ENCODE results near the gene ACADS.

ACADS gene

DNA sequence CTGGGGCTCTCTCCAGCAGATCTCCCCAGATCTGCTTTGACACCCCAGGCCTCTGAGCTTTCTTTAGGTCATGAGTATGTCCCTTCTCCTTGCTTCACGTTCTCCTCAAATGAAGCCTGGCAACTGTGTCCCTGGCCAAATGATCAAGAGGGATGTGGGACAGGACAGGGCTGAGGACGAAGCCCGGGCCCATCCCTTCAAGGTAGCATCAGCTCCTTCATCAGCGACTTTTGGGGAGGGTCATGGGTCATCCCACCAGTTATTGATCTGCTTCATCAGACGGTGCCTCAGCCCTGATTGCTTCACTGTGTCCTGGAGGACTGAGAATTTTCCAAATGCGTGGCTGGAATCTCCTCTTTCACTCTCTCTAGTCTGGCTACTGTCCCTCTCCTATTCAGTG is 32.3 kb downstream of the ACADS start:
- no peak for DNase-seq (ENCODE audit: low read depth)

DNA sequence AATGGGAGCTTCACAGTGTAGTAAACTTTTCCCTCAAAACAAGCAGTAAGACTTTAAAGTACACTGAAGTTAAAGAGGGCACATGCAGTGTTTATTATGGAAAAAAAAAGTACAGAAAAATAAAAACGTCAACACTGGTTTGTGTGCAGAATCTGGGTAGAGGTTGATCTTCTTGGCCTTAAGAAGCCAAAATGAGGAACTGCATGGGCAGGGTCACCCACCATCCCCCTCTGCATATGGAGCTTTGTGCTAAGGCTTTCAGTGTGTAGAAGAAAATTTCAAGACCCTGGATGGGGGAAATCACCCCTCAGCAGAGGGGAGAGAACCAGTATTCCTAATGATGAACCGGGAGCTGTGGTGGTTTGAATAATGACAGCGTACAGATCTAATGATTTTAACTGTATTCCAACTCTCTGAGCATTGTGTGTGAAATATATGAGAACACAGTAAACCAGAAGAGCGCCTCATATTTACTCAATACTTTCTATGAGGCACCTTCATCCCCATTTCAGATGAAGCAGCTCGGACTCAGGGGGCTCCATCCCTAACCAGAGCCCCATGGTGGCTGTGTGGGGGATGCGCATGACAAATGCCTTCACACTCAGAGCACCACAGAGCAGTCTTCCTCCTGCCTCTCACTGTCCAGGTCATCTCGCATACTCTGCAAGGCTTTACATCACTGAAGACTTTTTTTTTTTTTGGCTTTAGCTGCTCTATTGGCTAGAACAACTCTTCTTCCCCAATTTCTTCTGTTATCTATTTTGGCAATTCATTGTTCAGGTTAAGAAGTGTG is 33.4 kb downstream of the ACADS start:
- no peak for DNase-seq (ENCODE audit: low read depth)

DNA sequence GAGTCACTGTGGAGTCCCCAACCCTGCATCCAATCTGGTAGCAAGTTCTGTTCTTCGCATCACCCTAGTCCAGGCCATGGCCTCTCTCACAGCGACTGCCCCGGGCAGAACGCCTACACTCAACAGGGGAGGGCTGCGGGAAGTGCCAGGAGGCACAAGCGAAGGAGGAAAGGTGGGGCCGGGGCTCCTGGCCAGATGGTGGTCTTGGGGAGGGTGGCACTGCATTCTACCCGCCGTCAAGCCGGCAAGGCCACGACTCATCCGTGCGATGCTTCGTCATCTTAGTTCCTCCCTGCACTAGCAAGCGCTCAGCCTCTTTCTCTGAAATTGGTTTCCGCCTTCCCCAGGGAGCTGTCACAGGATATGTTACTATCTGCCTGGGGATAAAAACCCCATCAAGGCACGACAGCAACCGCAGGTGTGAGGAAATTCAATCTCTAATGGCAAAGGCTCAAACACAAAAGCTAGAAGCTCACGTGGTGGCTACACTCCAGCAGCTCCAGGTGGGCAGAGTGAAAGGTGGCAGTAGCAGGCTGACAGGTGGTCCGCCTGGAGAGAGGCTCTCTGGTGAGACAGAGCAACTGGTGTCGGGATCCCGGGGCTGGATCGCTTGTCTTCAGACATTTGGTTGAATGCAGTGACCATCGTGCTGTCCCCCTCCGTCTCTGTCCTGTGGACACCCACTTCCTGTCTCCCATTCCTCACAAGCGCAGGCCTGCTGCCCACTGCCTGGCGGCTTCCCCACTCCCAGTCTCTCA is 34.1 kb downstream of the ACADS start:
- DNase-seq (ENCODE audit: low read depth), result no peak

DNA sequence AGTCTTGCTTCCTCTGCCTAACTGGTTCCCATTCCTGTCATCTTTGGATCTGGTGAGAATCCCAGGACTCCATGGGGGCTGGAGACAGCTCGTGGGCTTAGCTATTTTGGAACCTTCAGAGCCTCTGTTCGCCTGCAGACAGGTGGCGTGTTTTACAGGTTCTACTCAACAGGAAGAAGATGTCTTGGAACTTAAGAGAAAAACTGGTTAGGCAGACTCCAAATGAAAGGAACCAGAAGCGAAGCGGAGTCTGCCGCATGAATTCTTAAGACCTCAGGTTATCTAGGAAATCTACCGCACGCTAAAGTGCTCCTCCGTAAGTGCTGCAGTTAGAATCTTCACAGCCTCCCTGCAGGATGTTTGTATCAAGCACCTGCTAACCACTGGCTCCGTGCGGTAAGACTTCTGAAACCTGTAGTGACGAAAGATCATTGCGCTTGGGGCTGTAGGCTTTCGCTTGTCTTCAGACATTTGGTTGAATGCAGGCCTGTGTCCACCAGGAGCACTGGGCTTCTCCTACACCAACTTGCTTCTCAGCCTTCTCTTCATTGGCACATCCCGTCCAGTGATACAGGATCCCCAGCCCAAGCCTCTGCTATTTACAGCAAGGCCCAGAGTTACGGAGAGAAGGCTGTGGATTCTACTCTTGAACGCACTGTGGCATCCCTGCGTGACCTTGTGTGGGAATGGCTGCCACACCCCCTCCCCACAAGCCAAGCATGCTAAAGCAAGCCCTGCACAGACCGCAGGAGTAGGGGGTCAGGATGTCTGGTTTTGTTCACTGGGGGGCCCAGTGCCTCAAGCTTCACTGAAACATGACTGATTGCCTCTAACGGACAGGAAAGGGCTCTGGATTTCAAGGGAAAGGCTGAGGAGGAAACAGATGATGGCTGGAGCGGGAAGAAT is 35.0 kb downstream of the ACADS start:
- no peak for DNase-seq (ENCODE audit: low read depth)

DNA sequence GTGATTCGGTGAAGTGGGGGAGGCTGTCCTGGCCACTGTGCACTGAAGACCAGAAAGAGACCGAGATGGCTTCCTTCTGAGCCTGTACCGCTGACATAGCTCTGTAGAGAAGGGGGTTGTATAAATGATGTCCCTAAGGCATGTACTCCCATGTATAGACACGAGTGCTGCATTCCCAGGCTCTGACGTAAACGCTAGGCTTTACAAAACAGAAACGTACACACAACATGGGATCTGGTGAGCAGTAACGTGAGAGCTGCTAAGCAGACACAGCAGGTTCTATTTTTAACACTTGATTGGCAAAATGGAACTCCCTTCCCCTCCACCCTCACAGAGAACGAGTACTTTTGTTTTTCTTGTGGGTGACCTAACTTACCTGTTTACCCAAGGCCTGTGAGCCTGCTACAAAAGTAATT is 35.9 kb downstream of the ACADS start:
- no peak for DNase-seq (ENCODE audit: low read depth)

DNA sequence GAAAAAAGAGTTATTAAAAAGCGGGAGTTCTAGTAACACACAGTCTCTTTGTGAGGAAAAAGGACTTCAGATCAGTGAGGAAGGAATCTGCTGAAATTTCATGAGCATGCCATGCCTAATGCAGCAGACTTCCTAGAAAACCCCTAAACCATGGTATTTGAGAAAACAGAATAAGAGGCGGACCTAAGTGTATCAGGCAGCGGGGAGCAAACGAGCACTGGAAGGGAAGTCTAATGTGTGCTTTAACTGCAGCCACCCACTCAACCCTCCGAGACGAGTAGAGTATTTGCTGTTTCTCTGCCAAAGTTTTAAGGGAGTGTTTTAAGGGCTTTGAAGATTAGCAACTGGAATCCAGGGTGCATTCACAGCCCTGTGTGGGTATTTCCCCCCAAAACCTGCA is 36.5 kb downstream of the ACADS start:
- no peak for DNase-seq (ENCODE audit: low read depth)

DNA sequence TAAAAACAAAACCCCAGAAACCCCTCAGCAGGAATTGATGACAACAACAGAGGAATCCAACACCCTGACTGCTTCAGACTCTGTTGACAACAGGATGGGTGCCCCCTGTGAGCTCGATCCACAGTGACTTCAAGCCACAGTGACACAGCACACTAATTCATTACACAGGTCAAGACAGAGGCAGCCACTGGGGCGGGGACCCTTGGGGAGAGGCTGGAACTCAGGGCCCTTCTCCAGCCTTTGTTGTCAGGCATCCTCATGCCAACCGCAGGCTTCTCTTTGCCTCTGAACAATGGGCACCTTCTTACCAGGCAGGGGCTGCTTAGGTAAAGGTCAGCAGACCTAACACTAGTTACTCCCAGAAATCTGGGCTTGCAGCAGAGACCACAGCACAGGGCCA is 37.6 kb downstream of the ACADS start:
- DNase-seq (ENCODE audit: low read depth), result no peak

DNA sequence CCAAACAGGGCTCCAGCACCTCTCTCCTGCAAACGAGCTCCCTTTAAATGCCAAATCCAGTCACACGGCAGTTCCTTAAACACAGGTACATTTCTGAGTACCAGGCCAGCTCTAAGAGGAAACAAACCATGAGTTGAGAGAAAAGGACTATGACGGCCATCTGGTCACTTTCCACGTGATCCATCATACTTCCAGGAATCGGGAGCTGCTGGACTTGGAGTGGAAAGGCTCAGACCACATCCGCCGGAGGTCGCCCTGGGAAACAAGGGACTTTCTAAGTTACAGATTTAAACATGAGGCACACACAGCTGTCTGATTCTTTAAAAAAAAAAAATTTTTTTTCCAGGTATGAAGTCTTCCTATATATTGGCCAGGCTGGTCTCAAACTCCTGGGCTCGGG is 39.2 kb downstream of the ACADS start:
- no peak for DNase-seq (ENCODE audit: low read depth)

DNA sequence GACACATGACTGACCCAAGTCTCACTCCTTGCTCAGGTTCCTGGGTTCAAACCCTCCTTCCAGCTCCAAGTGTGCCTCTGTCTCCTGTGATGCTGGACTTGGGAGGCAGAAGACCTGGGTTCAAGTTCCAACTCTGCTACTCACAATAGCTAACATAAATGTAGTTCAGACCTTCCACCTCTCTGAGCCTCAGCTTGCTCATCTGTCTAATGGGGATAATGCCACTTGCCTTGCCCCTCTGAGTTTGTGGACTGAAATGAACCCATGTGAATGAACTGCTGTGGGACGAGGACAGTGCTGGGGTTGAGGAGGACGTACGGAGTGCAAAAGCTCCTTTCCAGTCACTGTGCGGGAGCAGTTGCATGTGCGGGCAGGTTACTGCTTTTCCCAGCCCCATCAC is 40.9 kb downstream of the ACADS start:
- no peak for DNase-seq (ENCODE audit: low read depth)

DNA sequence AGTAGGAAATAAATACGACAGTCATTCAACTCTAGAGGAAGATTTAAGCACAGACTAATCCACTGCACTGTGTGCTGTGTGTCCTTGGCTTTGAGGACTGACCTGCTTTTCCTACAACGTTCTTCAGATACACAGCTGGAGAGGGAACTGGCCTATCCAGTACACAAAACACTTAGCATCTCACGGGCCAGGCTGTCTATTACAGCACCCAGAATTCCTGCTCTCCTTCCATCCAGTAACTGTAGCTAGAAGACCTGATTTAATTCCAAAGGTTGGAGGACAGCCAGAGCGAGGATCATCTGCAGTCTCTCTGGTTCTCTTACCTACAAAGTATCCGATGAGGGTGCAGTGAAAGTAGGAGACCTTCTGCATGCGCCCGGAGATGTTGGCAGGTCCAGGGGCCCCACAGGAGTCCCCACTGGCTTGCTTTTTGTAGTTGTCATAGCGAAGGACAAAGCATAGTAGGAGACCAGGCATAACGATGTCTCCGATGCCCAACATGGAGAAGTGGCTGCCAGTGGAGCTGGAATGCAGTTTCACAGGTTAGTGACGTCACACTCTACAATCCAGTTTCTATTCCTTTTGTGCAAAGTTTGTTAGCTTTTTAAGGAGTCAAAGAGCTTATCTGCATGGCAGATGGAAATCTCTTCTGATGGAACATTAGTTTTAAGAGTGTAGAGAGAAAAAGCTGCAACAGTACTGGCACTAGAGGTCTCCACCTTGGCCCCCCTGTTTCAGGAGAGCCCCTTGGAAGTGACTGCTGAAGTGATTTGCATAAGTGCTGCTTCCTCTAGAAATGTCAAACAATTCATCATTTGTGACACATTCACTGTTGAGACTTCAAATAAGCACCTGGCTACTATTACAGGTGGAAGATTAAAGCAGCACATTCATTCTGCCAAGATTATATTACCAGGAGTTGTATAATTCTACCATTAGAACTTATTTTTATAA is 41.7 kb downstream of the ACADS start:
- DNase-seq (ENCODE audit: low read depth), result no peak

DNA sequence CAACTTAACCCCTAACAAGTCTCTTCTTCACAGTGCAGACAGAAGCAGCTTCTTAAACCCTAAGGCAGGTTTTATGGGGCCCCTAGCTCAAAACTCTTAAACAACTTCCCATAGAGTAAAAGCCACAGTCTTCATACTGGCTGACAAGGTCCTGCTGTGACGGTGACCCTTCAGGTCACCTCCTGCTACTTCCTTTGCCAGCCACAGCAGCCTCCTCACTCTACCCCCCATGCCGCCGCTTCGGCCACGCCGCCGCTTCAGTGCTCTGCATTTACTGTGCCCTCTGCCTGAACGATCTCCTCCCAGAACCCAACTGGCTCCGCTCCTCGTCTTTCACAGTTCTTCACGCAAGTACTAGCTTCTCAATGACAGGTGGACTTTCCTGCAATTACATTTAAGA is 45.5 kb downstream of the ACADS start:
- no peak for DNase-seq (ENCODE audit: low read depth)

DNA sequence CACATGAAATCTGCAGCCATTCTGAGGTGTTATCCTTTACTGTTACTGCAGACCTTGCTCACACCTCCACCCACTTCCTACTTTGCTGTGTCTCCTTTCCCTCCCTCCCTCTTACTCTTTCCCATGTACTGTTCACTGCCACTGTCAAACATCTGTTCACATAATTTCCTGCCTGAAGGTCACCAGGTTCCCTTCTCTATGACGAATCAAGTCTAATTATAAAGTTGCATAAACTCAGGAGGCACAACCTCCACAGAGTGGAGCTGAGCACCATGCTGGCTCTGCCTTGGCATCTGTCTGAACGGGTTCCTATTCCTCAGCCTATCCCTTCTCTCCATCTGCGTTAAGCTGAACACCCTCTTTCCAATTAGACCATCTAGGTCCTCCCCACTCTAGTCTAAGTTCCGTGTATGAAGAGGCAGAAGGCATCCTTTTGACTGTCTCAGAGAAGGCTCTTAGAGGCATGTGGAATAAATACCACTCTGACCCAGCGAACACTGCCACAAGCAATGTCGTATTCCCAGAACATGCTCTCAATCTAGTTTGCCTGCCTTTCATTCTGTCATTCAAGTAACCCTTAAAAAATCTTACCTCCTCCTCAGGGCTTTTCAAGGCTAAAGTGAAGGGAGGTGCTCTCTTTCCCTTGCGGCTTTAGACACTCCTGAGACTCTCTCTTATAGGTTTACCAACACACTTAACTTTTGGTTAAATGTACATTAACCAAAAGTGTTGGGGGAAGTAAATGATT is 48.7 kb downstream of the ACADS start:
- DNase-seq (ENCODE audit: low read depth), result no peak

DNA sequence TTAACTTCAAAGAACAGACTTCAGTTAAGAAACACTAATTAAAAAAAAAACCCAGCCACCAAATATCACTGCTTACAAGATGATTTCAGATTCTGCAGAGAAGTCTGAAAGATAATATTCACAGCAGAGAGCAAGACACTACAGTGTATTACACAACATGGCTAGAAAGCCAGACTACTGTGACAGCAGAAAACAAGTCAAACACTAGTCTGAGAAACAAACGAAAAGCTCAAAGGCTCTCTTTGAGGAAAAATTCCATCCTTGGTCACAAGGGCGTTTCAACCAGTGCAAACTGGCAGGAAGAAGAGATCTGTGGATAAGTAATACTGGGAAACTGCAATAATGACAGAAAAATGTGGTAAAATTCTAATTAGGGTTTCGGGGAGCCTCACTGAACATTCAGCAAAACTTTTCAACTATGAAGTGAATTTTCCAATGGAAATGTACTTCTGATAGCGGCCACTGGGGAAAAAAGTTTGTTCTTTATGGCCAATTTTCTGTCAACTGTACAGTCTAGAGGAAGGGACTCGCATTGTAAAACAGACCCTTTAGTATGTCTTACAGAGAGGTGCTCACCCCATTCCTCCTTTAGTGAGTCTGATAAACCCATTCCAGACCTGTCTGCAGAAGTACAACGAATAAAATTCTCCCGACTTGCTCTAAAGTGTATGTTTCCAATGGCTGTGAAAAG is 50.4 kb downstream of the ACADS start:
- DNase-seq (ENCODE audit: low read depth), result no peak

DNA sequence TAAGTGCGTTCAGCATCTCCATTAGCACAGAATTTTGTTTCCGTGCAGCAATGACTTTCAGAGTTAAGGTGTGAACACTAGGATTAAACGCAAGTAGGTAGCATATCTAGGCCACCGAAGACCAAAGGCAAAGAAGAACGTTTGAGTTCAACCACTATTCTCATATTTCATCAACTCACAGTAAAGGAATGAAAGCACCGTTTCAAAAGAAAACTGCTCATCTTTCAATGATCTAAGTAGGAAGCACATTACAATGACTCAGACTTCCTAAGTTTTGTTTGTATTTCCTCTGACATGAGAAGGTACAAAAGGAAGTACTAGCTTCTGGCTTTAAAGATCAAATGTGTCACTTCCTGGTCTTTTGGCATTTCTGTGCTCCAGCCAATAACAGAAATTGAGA is 57.6 kb downstream of the ACADS start:
- no peak for DNase-seq (ENCODE audit: low read depth)

DNA sequence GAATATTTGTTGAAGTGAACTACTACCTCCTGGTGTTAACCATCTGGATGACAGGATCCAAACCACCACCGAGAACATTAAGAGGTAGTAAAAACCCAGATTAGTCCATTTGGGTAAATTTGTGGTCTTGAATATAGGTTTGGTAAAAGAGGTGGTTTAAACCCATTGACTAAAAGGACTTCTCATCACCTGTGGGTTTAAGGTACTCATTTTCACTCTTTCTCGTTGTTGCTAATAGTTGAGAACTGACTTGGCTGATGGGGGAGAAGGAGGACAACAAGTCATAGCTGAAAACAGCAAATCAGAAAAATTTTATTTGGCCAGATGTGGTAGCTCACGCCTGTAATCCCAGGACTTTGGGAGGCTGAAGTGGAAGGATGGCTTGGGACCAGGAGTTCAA is 59.2 kb downstream of the ACADS start:
- no peak for DNase-seq (ENCODE audit: low read depth)

DNA sequence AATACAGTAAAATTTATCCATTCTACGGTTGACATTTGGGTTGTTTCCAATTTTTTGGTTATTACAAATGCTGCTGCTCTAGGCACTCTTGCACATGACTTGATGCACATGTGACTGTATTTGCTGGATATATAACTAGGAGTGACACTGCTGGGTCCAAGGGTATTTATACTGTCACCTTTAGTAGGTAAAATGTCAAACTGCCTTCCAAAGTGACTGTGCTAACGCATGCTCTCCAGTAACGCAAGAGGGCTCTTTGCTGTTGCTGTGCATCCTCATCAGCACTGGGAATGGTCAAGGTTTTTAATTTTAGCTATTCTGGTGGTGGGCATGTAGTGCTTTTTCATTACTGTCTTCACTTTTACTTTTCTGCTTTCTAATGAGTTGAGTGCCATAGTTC is 62.3 kb downstream of the ACADS start:
- no peak for DNase-seq (ENCODE audit: low read depth)

Data from stimulated activated CD4-positive, alpha-beta T cell treated with anti-CD3 and anti-CD28 coated beads, Interleukin-2, amount 100 ng/mL, for 4 hours (primary cell).